LNCaP clone FGC (cell line): ENCODE data around the gene FIZ1.
A peak's percentile ranks its signal among the peaks of the same experiment; 100 is the strongest.
"Not testable (repeated sequence)": the region's sequence is repeated elsewhere in the genome, so short reads cannot be mapped to it uniquely, and the experiment has no call there.

Source experiments
- DNase-seq: peaks from one replicate; pipeline ENCODE4 v3.0.0-alpha.2; 2011; ENCODE audit warnings: low read depth
- H3K4me3 ChIP-seq: 2 replicates; pipeline ENCODE4 v1.5.1; 2011; ENCODE audit warnings: mild to moderate bottlenecking, low read depth, low read length, control low read depth
- TF ChIP-seq, protein P1 (sequence below): IDR thresholded peaks from 2 replicates; pipeline ENCODE4 v1.5.1; 2012; ENCODE audit warnings: mild to moderate bottlenecking; ENCODE audit not compliant: control insufficient read depth, insufficient read depth; ENCODE audit errors: extremely low read depth

FIZ1 gene

DNA sequence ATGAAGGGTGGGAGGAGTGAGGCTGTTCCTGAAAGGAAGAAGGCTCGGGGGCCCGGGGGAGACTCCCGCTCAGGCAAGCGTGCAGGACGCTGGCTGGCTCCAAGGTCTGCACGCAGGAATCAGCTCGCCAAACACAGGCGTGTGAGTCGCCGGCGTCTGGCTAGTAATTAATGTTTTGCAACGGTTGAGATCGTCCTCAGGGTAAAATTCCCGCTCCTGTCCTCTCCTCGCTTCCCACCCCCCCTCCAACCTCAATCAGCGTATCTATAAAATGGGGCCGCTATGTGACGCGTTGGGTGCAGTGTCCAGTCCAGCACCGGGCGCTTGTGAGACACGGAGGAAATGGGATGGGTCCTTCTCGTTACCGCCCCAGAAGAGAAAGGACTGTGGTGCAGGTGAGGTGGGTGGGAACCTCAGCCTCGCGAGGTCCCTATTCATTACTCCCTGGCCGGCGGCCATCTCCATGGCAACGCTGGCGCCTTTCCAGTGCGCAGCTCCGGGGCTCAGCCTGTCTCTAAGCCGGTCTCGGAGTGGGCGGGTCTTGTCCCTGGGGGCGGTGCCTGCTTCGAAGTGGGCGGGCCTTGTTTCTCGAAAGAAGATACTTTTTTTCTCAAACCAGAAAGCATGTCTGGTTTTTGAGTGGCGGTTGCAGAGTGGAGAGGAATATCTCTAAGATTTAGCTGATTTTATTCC, 12.2 kb downstream of the FIZ1 start:
- peak overlapping the region; percentile 39 for H3K4me3 ChIP-seq
- peak; percentile 67 for DNase-seq
- TF ChIP-seq, protein P1, sequence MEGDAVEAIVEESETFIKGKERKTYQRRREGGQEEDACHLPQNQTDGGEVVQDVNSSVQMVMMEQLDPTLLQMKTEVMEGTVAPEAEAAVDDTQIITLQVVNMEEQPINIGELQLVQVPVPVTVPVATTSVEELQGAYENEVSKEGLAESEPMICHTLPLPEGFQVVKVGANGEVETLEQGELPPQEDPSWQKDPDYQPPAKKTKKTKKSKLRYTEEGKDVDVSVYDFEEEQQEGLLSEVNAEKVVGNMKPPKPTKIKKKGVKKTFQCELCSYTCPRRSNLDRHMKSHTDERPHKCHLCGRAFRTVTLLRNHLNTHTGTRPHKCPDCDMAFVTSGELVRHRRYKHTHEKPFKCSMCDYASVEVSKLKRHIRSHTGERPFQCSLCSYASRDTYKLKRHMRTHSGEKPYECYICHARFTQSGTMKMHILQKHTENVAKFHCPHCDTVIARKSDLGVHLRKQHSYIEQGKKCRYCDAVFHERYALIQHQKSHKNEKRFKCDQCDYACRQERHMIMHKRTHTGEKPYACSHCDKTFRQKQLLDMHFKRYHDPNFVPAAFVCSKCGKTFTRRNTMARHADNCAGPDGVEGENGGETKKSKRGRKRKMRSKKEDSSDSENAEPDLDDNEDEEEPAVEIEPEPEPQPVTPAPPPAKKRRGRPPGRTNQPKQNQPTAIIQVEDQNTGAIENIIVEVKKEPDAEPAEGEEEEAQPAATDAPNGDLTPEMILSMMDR = no peak

DNA sequence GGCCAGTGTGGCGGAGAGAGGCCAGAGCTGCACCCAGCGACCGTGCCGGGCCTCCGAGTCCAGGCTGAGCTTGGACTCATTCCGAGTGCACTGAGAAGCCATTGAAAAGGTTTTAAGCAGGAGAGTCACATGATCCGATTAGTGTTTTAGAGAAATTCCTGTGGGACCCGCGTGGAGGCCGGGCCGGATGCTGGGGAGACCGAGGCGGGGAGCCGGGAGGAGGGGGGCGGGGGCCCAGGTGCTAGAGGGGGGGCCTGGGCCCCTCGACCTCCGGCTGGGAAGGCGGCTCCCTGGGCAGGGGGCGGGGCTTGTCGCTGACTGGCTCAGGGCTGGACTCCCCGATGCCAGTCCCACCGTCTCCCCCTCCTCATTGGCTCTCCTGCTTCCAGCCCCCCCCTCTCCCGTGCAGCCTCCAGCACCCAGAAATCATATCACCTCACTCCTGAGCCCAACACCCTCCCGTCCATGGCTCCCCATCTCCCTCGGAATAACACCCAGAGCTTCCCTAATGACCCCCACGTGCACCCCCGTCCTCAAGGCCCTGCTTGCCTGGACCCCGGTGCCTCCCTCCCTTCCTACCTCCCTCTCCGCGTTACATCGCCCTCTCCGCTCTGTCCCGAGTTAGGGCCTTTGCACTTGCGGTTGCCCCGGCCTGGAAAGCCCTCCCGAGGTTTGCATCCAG, 13.5 kb downstream of the FIZ1 start:
- DNase-seq = no peak
- no peak overlapping the region for H3K4me3 ChIP-seq
- TF ChIP-seq, protein P1 = no peak

DNA sequence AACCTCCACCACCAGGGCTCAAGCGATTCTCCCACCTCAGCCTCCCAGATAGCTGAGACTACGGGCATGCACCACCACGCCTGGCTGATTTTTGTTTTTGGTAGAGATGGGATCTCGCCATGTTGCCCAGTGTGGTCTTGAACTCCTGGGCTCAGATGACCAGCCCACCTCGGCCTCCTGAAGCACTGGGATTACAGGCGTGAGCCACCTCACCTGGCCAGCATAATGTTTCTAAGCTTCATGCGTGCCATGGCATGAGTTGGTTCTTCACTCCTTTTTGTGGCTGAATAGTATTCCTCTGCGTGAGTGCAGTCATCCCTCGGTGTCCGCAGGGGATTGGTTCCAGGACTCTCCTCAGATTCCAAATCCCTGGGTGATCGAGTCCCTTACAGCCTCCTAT, 14.4 kb downstream of the FIZ1 start:
- H3K4me3 ChIP-seq = no peak overlapping the region
- TF ChIP-seq, protein P1 = no peak
- DNase-seq = no peak

DNA sequence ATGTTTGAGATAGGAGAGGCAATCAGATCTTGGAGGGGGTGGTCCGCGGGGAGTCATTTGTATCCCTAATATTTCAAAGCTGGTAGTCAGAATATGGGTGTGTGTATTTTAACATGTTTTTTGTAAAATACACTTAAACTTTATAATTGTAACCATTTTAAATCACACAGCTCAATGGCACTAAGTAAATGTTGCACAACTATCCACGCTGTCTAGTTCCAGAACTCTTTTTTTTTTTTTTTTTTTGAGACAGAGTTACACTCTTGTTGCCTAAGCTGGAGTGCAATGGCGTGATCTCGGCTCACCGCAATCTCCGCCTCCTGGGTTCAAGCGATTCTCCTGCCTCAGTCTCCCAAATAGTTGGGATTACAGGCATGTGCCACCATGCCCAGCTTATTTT, 15.4 kb downstream of the FIZ1 start:
- DNase-seq = not testable (repeated sequence)

DNA sequence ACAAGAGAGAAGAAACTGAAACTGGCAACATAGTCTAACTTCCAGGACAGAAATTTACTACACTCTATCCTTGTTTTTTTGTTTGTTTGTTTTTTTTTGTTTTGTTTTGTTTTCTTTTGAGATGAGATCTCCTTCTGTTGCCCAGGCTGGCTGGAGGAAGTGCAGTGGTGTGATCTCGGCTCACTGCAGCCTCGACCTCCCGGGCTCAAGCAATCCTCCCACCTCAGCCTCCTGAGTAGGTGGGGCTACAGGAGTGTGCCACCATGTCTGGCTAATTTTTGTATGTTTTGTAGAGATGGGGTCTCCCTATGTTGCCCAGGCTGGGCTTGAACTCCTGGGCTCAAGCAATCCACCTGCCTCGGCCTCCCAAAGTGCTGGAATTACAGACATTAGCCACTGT, 17.0 kb downstream of the FIZ1 start:
- not testable (repeated sequence) for DNase-seq, H3K4me3 ChIP-seq

More for the DNA sequence above, 15.4 kb downstream of the FIZ1 start:
- H3K4me3 ChIP-seq = not testable (repeated sequence)

DNA sequence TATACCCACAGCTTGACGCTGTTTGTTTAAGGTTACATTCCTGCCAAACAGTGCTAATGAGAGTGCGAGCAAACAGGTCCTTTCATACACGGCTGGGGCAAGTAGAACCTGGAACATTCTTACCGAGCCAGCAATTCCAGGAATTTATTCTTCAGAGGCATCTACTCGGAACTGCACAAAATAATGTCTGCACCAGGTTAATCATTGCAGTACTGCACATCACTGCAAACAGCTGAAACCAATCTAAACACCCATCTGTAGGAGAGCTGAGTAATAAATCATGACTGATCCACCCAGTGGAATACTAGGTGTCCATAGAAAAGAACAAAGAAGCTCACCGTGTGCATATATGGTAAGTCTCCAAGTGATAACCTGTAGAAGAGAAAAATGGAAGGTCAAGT, 17.5 kb downstream of the FIZ1 start:
- DNase-seq = no peak
- peak overlapping the region; percentile 81; the same call in 1 of the 2 replicates for H3K4me3 ChIP-seq
- TF ChIP-seq, protein P1 = no peak

DNA sequence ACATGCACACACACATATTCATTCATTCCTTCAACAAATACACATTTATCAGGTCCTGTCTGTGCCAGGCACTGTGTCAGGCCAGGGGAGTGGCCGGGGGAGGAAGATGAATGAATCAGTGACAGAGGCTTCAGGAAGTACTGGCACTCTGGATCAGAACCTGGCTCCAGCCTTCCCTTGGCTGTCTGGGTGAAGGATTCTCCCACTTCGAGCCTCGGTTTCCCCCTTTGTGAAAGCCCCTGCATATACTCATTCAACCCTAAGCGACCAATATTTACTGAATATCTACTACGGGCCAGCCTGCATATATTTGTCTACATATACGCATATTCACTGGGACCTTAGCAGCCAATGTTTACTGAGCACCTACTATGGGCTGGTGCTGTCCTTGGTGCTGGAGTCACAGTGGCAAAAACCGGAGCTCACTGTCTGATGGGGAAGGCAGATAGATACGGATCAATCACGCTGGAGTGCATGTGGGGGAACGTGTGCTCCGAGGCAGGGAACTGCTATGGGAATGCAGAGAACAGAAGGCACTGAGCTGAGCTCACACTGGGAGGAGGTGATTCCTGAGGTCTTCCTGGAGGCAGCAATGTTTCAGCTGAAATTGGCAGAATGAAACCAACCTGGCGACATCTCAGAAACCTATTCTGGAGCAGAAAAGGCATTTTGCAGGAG, 18.0 kb downstream of the FIZ1 start:
- TF ChIP-seq, protein P1 = no peak
- no peak for DNase-seq
- peak overlapping the region; percentile 81 for H3K4me3 ChIP-seq
